DND-41 (cell line): ENCODE measurements around the gene TRAIP.
A peak's percentile ranks its signal among the peaks of the same experiment; 100 is the strongest.
"Not testable (repeated sequence)": the region's sequence is repeated elsewhere in the genome, so short reads cannot be mapped to it uniquely, and the experiment has no call there.

Experiments
- ATAC-seq: fragments of 200-7000 bp; cut with Tn5 transposase; 3 replicates; pipeline ENCODE4 v1.9.1; 2021; ENCODE audit warnings: low read depth; ENCODE audit not compliant: insufficient read depth
- DNase-seq: peaks from one replicate; pipeline ENCODE4 v3.0.0-alpha.2; 2020
- H2AFZ ChIP-seq: 2 replicates; pipeline ENCODE4 v1.6.0; 2012; ENCODE audit warnings: low read depth, low read length
- H3K27ac ChIP-seq: 2 replicates; pipeline ENCODE4 v1.5.1; 2012; ENCODE audit warnings: low read length, inconsistent platforms
- H3K27me3 ChIP-seq: fragments of 200-600 bp; sonication (generic); 2 replicates; pipeline ENCODE4 v1.6.0; 2012; ENCODE audit warnings: low read length, mild to moderate bottlenecking, inconsistent platforms; ENCODE audit not compliant: insufficient read depth, poor library complexity
- H3K36me3 ChIP-seq: 2 replicates; pipeline ENCODE4 v1.5.1; 2012; ENCODE audit warnings: low read length, inconsistent platforms; ENCODE audit not compliant: insufficient read depth
- H3K4me1 ChIP-seq: 2 replicates; pipeline ENCODE4 v1.5.1; 2012; ENCODE audit warnings: mild to moderate bottlenecking, low read length; ENCODE audit not compliant: insufficient read depth
- H3K4me2 ChIP-seq: 2 replicates; pipeline ENCODE4 v1.6.0; 2012; ENCODE audit warnings: mild to moderate bottlenecking, moderate library complexity, low read length, inconsistent platforms; ENCODE audit not compliant: insufficient read depth
- H3K4me3 ChIP-seq, 2 experiments: fragments of 200-600 bp in 1 of 2; shearing (Covaris generic) in 1 of 2; 2 replicates each; pipeline ENCODE4 v1.5.1; 2012 to 2016; ENCODE audit warnings: inconsistent platforms in 2 of 2, low read length in 2 of 2, mild to moderate bottlenecking in 2 of 2, low read depth in 1 of 2, moderate library complexity in 1 of 2
- H3K79me2 ChIP-seq: 2 replicates; pipeline ENCODE4 v1.6.0; 2012; ENCODE audit warnings: low read length, inconsistent platforms; ENCODE audit not compliant: insufficient read depth
- H3K9ac ChIP-seq: 2 replicates; pipeline ENCODE4 v1.6.0; 2012; ENCODE audit warnings: low read depth, mild to moderate bottlenecking, inconsistent platforms, low read length, moderate library complexity
- H3K9me3 ChIP-seq: 2 replicates; pipeline ENCODE4 v1.5.1; 2012; ENCODE audit warnings: low read length, moderate library complexity, mild to moderate bottlenecking, inconsistent platforms; ENCODE audit not compliant: insufficient read depth, severe bottlenecking
- H4K20me1 ChIP-seq: 2 replicates; pipeline ENCODE4 v1.6.0; 2012; ENCODE audit warnings: low read length; ENCODE audit not compliant: insufficient read depth
- CTCF ChIP-seq: IDR thresholded peaks from 2 replicates; pipeline ENCODE4 v1.5.1; 2012; ENCODE audit warnings: borderline replicate concordance, low read length, moderate library complexity, mild to moderate bottlenecking; ENCODE audit not compliant: poor library complexity, severe bottlenecking; ENCODE audit errors: extremely low read depth
- EZH2 ChIP-seq: IDR thresholded peaks from 3 replicates; pipeline ENCODE4 v1.6.1; 2012; ENCODE audit warnings: borderline replicate concordance, low read depth, mild to moderate bottlenecking, moderate library complexity, low read length, inconsistent platforms; ENCODE audit not compliant: severe bottlenecking

TRAIP gene

GRCh38 chr3:49826016-49826415 lies 30.3 kb downstream of the TRAIP start:
- H3K27me3 ChIP-seq, result no peaks in the 10 kb centered on the region
- ATAC-seq, result no peak
- peaks cover 32% of the 10 kb centered on the region for H3K36me3 ChIP-seq
- H3K27ac ChIP-seq, result no peak overlapping the region
- TF ChIP-seq CTCF, result no peak
- H3K79me2 ChIP-seq, result no peaks in the 10 kb centered on the region
- DNase-seq, result no peak
- H3K4me3 ChIP-seq, result no peak overlapping the region
- no peak overlapping the region for H2AFZ ChIP-seq
- H3K4me2 ChIP-seq, result no peak overlapping the region
- no peaks in the 10 kb centered on the region for H4K20me1 ChIP-seq
- H3K9me3 ChIP-seq, result no peaks in the 10 kb centered on the region
- no peaks in the 10 kb centered on the region for H3K4me1 ChIP-seq
- H3K9ac ChIP-seq, result no peak overlapping the region

GRCh38 chr3:49823131-49823530 lies 33.2 kb downstream of the TRAIP start:
- not testable (repeated sequence) for ATAC-seq

GRCh38 chr3:49813497-49814174 lies 42.7 kb downstream of the TRAIP start, which contains the start of gene UBA7:
UBA7 (minus strand) TSS chr3:49813953; CDS start chr3:49813787, 166 bp downstream.
- Histone ChIP-seq H3K9me3 (no peaks in the 10 kb centered on the region), H3K36me3 (peaks cover 22% of the 10 kb centered on the region), H3K27ac (peak within 1 kb of the TSS; percentile 87), H3K27me3 (no peaks in the 10 kb centered on the region), H3K4me1 (peaks cover 26% of the 10 kb centered on the region), H3K9ac (peak within 1 kb of the TSS; percentile 61), H3K4me3 (peak within 1 kb of the TSS; percentile 9 to 60; a peak in 3 of 4 replicates), H3K4me2 (peak within 1 kb of the TSS; percentile 71), H3K79me2 (no peaks in the 10 kb centered on the region), H4K20me1 (no peaks in the 10 kb centered on the region), H2AFZ (peak within 1 kb of the TSS; percentile 88)
- DNase-seq (peak; percentile 66), ATAC-seq (peak; percentile 95)
- TF ChIP-seq CTCF (no peak), EZH2 (no peak)

More at GRCh38 chr3:49823131-49823530, 33.2 kb downstream of the TRAIP start:
- not testable (repeated sequence) for H2AFZ ChIP-seq, H3K4me1 ChIP-seq, H3K4me3 ChIP-seq, H3K79me2 ChIP-seq, H3K9ac ChIP-seq, DNase-seq, H4K20me1 ChIP-seq, H3K4me2 ChIP-seq, H3K36me3 ChIP-seq, H3K27ac ChIP-seq, H3K9me3 ChIP-seq, H3K27me3 ChIP-seq

- H3K36me3 ChIP-seq, result peaks cover 22% of the 10 kb centered on the region
- no peaks in the 10 kb centered on the region for H4K20me1 ChIP-seq
- peak overlapping the region; percentile 61 for H3K9ac ChIP-seq
- DNase-seq (no peak), ATAC-seq (peak; percentile 13)
- peak overlapping the region; percentile 71 for H3K4me2 ChIP-seq
- H3K79me2 ChIP-seq, result no peaks in the 10 kb centered on the region
- TF ChIP-seq EZH2, result no peak
- no peak for TF ChIP-seq CTCF
- peak overlapping the region; percentile 9 to 60; a peak in 3 of 4 replicates for H3K4me3 ChIP-seq
- H3K9me3 ChIP-seq, result no peaks in the 10 kb centered on the region
- H2AFZ ChIP-seq, result peak overlapping the region; percentile 88
- H3K27ac ChIP-seq, result peak overlapping the region; percentile 87
- no peaks in the 10 kb centered on the region for H3K27me3 ChIP-seq
- H3K4me1 ChIP-seq, result peaks cover 27% of the 10 kb centered on the region
These were observed 43.4 kb downstream of the TRAIP start for GRCh38 chr3:49812916-49813496.
